ENCODE data around the gene EYA2.

- no peak for TF ChIP-seq HDGF (IDR thresholded peaks at IDR 0.05; ENCODE audit: borderline replicate concordance)
- TF ChIP-seq FOXA1 (IDR thresholded peaks at IDR 0.05): no peak
These were observed 311.0 kb downstream of the EYA2 start for GRCh38 chr20:47205577-47206123.

Data from HEK293T (cell line).